DND-41 (cell line): Measurements from ENCODE around the gene NPVF.

Experiments used
- ATAC-seq: fragments of 200-7000 bp; cut with Tn5 transposase; 3 replicates; pipeline ENCODE4 v1.9.1; 2021; ENCODE audit warnings: low read depth; ENCODE audit not compliant: insufficient read depth
- DNase-seq: peaks from one replicate; pipeline ENCODE4 v3.0.0-alpha.2; 2020
- H2AFZ ChIP-seq: 2 replicates; pipeline ENCODE4 v1.6.0; 2012; ENCODE audit warnings: low read depth, low read length
- H3K27ac ChIP-seq: 2 replicates; pipeline ENCODE4 v1.5.1; 2012; ENCODE audit warnings: low read length, inconsistent platforms
- H3K27me3 ChIP-seq: fragments of 200-600 bp; sonication (generic); 2 replicates; pipeline ENCODE4 v1.6.0; 2012; ENCODE audit warnings: low read length, mild to moderate bottlenecking, inconsistent platforms; ENCODE audit not compliant: insufficient read depth, poor library complexity
- H3K36me3 ChIP-seq: 2 replicates; pipeline ENCODE4 v1.5.1; 2012; ENCODE audit warnings: low read length, inconsistent platforms; ENCODE audit not compliant: insufficient read depth
- H3K4me1 ChIP-seq: 2 replicates; pipeline ENCODE4 v1.5.1; 2012; ENCODE audit warnings: mild to moderate bottlenecking, low read length; ENCODE audit not compliant: insufficient read depth
- H3K4me2 ChIP-seq: 2 replicates; pipeline ENCODE4 v1.6.0; 2012; ENCODE audit warnings: mild to moderate bottlenecking, moderate library complexity, low read length, inconsistent platforms; ENCODE audit not compliant: insufficient read depth
- H3K4me3 ChIP-seq, 2 experiments: fragments of 200-600 bp in 1 of 2; shearing (Covaris generic) in 1 of 2; 2 replicates each; pipeline ENCODE4 v1.5.1; 2012 to 2016; ENCODE audit warnings: inconsistent platforms in 2 of 2, low read length in 2 of 2, mild to moderate bottlenecking in 2 of 2, low read depth in 1 of 2, moderate library complexity in 1 of 2
- H3K79me2 ChIP-seq: 2 replicates; pipeline ENCODE4 v1.6.0; 2012; ENCODE audit warnings: low read length, inconsistent platforms; ENCODE audit not compliant: insufficient read depth
- H3K9ac ChIP-seq: 2 replicates; pipeline ENCODE4 v1.6.0; 2012; ENCODE audit warnings: low read depth, mild to moderate bottlenecking, inconsistent platforms, low read length, moderate library complexity
- H3K9me3 ChIP-seq: 2 replicates; pipeline ENCODE4 v1.5.1; 2012; ENCODE audit warnings: low read length, moderate library complexity, mild to moderate bottlenecking, inconsistent platforms; ENCODE audit not compliant: insufficient read depth, severe bottlenecking
- H4K20me1 ChIP-seq: 2 replicates; pipeline ENCODE4 v1.6.0; 2012; ENCODE audit warnings: low read length; ENCODE audit not compliant: insufficient read depth
- EZH2 ChIP-seq: IDR thresholded peaks from 3 replicates; pipeline ENCODE4 v1.6.1; 2012; ENCODE audit warnings: borderline replicate concordance, low read depth, mild to moderate bottlenecking, moderate library complexity, low read length, inconsistent platforms; ENCODE audit not compliant: severe bottlenecking
- TF ChIP-seq, protein P1 (sequence below): IDR thresholded peaks from 2 replicates; pipeline ENCODE4 v1.5.1; 2012; ENCODE audit warnings: borderline replicate concordance, low read length, moderate library complexity, mild to moderate bottlenecking; ENCODE audit not compliant: poor library complexity, severe bottlenecking; ENCODE audit errors: extremely low read depth

NPVF gene

DNA sequence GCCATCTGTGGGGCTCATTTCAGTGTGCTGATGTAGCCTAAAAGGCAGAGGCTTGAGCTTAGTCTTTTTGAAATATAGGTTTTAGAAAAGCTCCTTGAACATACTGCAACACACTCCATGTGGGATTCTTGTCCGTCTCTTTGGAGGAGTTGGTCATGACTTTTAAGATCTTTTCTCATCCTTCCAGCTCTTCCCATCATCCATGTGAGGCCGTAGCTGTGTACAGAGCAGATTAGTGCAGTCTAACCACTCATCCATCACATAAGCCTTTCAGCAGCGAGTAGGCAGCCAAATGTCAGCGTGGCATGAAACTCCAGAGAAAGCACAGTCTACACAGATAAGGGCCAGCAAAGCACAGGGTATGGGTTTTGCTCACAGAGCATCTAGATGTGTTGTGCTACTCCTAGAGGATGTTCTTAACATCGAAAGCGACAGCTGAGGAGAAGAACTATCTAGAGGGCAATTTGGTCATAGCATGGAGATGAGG lies 28.1 kb upstream of the NPVF start:
- ATAC-seq (no peak), DNase-seq (no peak)
- H3K9ac ChIP-seq, result no peak overlapping the region
- H3K36me3 ChIP-seq, result no peaks in the 10 kb centered on the region
- no peaks in the 10 kb centered on the region for H4K20me1 ChIP-seq
- no peak overlapping the region for H3K27ac ChIP-seq
- no peak overlapping the region for H2AFZ ChIP-seq
- no peaks in the 10 kb centered on the region for H3K79me2 ChIP-seq
- no peak overlapping the region for H3K4me2 ChIP-seq
- TF ChIP-seq, protein P1, sequence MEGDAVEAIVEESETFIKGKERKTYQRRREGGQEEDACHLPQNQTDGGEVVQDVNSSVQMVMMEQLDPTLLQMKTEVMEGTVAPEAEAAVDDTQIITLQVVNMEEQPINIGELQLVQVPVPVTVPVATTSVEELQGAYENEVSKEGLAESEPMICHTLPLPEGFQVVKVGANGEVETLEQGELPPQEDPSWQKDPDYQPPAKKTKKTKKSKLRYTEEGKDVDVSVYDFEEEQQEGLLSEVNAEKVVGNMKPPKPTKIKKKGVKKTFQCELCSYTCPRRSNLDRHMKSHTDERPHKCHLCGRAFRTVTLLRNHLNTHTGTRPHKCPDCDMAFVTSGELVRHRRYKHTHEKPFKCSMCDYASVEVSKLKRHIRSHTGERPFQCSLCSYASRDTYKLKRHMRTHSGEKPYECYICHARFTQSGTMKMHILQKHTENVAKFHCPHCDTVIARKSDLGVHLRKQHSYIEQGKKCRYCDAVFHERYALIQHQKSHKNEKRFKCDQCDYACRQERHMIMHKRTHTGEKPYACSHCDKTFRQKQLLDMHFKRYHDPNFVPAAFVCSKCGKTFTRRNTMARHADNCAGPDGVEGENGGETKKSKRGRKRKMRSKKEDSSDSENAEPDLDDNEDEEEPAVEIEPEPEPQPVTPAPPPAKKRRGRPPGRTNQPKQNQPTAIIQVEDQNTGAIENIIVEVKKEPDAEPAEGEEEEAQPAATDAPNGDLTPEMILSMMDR, result no peak
- TF ChIP-seq EZH2, result no peak
- H3K27me3 ChIP-seq, result peaks cover 10% of the 10 kb centered on the region
- peaks cover 20% of the 10 kb centered on the region for H3K4me1 ChIP-seq
- H3K9me3 ChIP-seq, result no peaks in the 10 kb centered on the region
- no peak overlapping the region for H3K4me3 ChIP-seq

DNA sequence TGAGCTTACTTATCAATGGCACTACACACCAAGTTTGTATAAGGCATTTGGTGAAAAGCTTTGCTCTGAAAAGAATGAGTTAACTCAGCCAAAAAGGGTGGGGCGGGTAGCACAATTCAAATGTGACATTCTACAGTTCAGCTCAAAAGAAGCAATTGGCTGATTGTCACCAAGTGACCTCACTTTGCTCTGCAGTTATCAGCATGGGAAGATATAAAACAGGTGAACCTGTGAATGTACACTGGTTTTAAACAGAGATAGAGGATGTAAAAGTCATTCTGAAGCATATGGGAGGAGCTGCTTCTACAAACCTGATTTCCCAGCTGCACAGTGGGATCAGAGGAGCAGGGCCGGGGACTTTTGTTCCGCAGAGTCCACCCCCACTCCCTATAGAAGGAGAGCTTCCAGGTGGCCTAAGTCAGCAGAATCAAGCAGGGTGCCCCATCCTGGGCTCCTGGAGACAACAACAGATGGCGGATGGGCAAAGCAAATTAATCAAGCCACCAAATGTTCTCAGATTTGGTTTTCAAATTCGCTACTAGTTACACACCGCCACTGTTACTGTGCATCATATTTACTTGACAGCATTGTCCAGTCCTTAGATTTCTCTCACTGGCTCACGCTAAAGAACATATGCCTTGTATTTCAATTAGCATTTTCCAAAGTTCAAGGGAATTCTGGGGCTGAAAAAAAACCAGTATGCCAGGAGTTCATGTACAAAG lies 27.5 kb upstream of the NPVF start:
- Histone ChIP-seq H4K20me1 (no peaks in the 10 kb centered on the region), H3K4me2 (no peak overlapping the region), H3K9ac (no peak overlapping the region), H3K27ac (no peak overlapping the region), H3K79me2 (no peaks in the 10 kb centered on the region), H3K9me3 (no peaks in the 10 kb centered on the region), H3K4me1 (peaks cover 14% of the 10 kb centered on the region), H3K36me3 (no peaks in the 10 kb centered on the region), H3K27me3 (peaks cover 10% of the 10 kb centered on the region), H3K4me3 (no peak overlapping the region), H2AFZ (no peak overlapping the region)
- DNase-seq (no peak), ATAC-seq (no peak)
- TF ChIP-seq, protein P1, result no peak
- no peak for TF ChIP-seq EZH2

DNA sequence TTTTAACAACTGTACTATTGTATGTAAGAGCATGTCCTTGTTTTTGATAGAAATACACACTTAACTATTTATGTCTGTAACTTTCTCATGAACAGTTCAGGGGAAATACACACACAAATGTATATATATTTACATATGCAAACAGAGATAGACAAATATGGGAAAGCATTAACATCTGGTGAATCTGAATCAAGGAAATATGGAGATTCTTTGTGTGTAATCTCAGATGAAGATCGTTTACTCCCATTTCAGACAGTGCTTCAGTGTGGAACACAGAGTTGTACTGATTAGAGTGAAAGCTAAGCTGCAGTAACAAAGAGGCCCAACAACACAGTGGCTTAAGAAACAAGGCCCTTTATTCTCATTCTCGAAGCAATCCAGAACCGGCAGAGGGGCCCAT lies 26.3 kb upstream of the NPVF start:
- TF ChIP-seq, protein P1, result no peak
- TF ChIP-seq EZH2, result no peak
- ATAC-seq, result no peak
- H3K27ac ChIP-seq, result no peak overlapping the region

More for the DNA sequence above, 26.3 kb upstream of the NPVF start:
- Histone ChIP-seq H2AFZ (no peak overlapping the region), H3K4me2 (no peak overlapping the region), H4K20me1 (no peaks in the 10 kb centered on the region), H3K4me3 (no peak overlapping the region), H3K9me3 (no peaks in the 10 kb centered on the region), H3K27me3 (peaks cover 10% of the 10 kb centered on the region), H3K36me3 (no peaks in the 10 kb centered on the region), H3K79me2 (no peaks in the 10 kb centered on the region), H3K4me1 (peaks cover 3% of the 10 kb centered on the region; the same call in 1 of the 2 replicates), H3K9ac (no peak overlapping the region)
- no peak for DNase-seq
